Mesenchymal stem cell (in vitro differentiated cells and primary cell): ENCODE results near the gene CCDC160.
"Not testable (repeated sequence)": the region's sequence is repeated elsewhere in the genome, so short reads cannot be mapped to it uniquely, and the experiment has no call there.

Experiments
- DNase-seq: peaks from one replicate; pipeline ENCODE4 v3.0.0-alpha.2; 2013
- H2AFZ ChIP-seq: one replicate; pipeline ENCODE4 v1.6.1; 2013; ENCODE audit warnings: low read depth, mild to moderate bottlenecking, control low read depth, inconsistent platforms, low read length, moderate library complexity
- H2AK5ac ChIP-seq: 2 replicates; pipeline ENCODE4 v1.6.1; 2013; ENCODE audit warnings: low read length, moderate library complexity, mild to moderate bottlenecking, inconsistent platforms; ENCODE audit not compliant: severe bottlenecking
- H2BK120ac ChIP-seq: one replicate; pipeline ENCODE4 v1.6.1; 2013; ENCODE audit warnings: low read depth, mild to moderate bottlenecking, inconsistent platforms, low read length, moderate library complexity
- H2BK12ac ChIP-seq, 2 experiments: one replicate each; pipeline ENCODE4 v1.6.1; 2013; ENCODE audit warnings: inconsistent platforms in 2 of 2, low read length in 2 of 2, mild to moderate bottlenecking in 2 of 2, moderate library complexity in 2 of 2, control low read depth in 1 of 2
- H2BK15ac ChIP-seq: one replicate; pipeline ENCODE4 v1.6.1; 2013; ENCODE audit warnings: mild to moderate bottlenecking, low read depth, inconsistent platforms; ENCODE audit not compliant: poor library complexity, severe bottlenecking
- H2BK5ac ChIP-seq: 2 replicates; pipeline ENCODE4 v1.6.1; 2013; ENCODE audit warnings: low read depth, mild to moderate bottlenecking, low read length, control low read depth, inconsistent platforms; ENCODE audit not compliant: poor library complexity, severe bottlenecking
- H3K14ac ChIP-seq, 2 experiments: one replicate each; pipeline ENCODE4 v1.6.1; 2013; ENCODE audit warnings: inconsistent platforms in 2 of 2, low read length in 2 of 2, control low read depth in 1 of 2, mild to moderate bottlenecking in 1 of 2, moderate library complexity in 1 of 2
- H3K18ac ChIP-seq, 2 experiments: one replicate each; pipeline ENCODE4 v1.6.1; 2013; ENCODE audit warnings: inconsistent platforms in 2 of 2, low read length in 2 of 2, control low read depth in 1 of 2, low read depth in 1 of 2, mild to moderate bottlenecking in 1 of 2
- H3K23ac ChIP-seq, 2 experiments: one replicate each; pipeline ENCODE4 v1.6.1; 2013; ENCODE audit warnings: inconsistent platforms in 2 of 2, low read length in 2 of 2, mild to moderate bottlenecking in 2 of 2, moderate library complexity in 2 of 2, control low read depth in 1 of 2
- H3K27ac ChIP-seq: 2 replicates; pipeline ENCODE4 v1.5.1; 2013; ENCODE audit warnings: mild to moderate bottlenecking, moderate library complexity, low read length, control low read depth, inconsistent platforms; ENCODE audit not compliant: poor library complexity, severe bottlenecking
- H3K27me3 ChIP-seq, 2 experiments: 2 replicates each; pipeline versions ENCODE4 v1.6.1 to v1.7.0; 2013; ENCODE audit warnings: low read length in 2 of 2, mild to moderate bottlenecking in 2 of 2, moderate library complexity in 2 of 2, control low read depth in 1 of 2, inconsistent platforms in 1 of 2; ENCODE audit not compliant: control insufficient read depth in 1 of 2, insufficient read depth in 1 of 2
- H3K36me3 ChIP-seq, 2 experiments: 2 replicates each; pipeline versions ENCODE4 v1.6.1 to v1.7.0; 2013; ENCODE audit warnings: low read length in 2 of 2, control low read depth in 1 of 2, inconsistent platforms in 1 of 2, low read depth in 1 of 2, mild to moderate bottlenecking in 1 of 2; ENCODE audit not compliant: insufficient read depth in 2 of 2, control insufficient read depth in 1 of 2
- H3K4ac ChIP-seq, 2 experiments: one replicate each; pipeline ENCODE4 v1.6.1; 2013; ENCODE audit warnings: inconsistent platforms in 2 of 2, low read length in 2 of 2, mild to moderate bottlenecking in 2 of 2, moderate library complexity in 2 of 2, control low read depth in 1 of 2, low read depth in 1 of 2
- H3K4me1 ChIP-seq: 2 replicates; pipeline ENCODE4 v1.6.1; 2013; ENCODE audit warnings: low read depth, low read length, control low read depth; ENCODE audit not compliant: control insufficient read depth, insufficient read depth
- H3K4me2 ChIP-seq: 2 replicates; pipeline ENCODE4 v1.6.1; 2013; ENCODE audit warnings: low read length, mild to moderate bottlenecking, inconsistent platforms; ENCODE audit not compliant: poor library complexity, severe bottlenecking
- H3K4me3 ChIP-seq, 2 experiments: 2 replicates each; pipeline versions ENCODE4 v1.5.1 to v1.7.0; 2013; ENCODE audit warnings: low read length in 2 of 2, mild to moderate bottlenecking in 2 of 2, control low read depth in 1 of 2, low read depth in 1 of 2; ENCODE audit not compliant: insufficient read depth in 1 of 2
- H3K79me1 ChIP-seq: replicated peaks from 2 replicates; pipeline ENCODE4 v1.6.1; 2013; ENCODE audit warnings: mild to moderate bottlenecking, control low read depth, low read length, inconsistent platforms; ENCODE audit not compliant: poor library complexity, severe bottlenecking
- H3K9ac ChIP-seq: 2 replicates; pipeline ENCODE4 v1.7.0; 2013; ENCODE audit warnings: mild to moderate bottlenecking, low read length, moderate library complexity
- H3K9me3 ChIP-seq: 2 replicates; pipeline ENCODE4 v1.7.0; 2013; ENCODE audit warnings: mild to moderate bottlenecking, low read length; ENCODE audit not compliant: control insufficient read depth
- H4K8ac ChIP-seq: one replicate; pipeline ENCODE4 v1.6.1; 2013; ENCODE audit warnings: inconsistent platforms, mild to moderate bottlenecking, low read length, moderate library complexity
- H4K91ac ChIP-seq: one replicate; pipeline ENCODE4 v1.6.1; 2013; ENCODE audit warnings: mild to moderate bottlenecking, low read length, inconsistent platforms
- WGBS: methylation state at CpG from one replicate; pipeline ENCODE4 v1.1.7; 2013; ENCODE audit warnings: mixed read lengths; 5-methylcytosine and 5-hydroxymethylcytosine counted together

Gene CCDC160

GRCh38 chrX:134206221-134206620 is 30.8 kb upstream of the CCDC160 start:
- no peak overlapping the region for H3K4me3 ChIP-seq
- peaks cover 11% of the 10 kb centered on the region for H3K9me3 ChIP-seq
- H2BK15ac ChIP-seq: no peak overlapping the region
- H3K23ac ChIP-seq: no peak overlapping the region
- H3K4me1 ChIP-seq: no peaks in the 10 kb centered on the region
- no peak overlapping the region for H4K8ac ChIP-seq
- no peaks in the 10 kb centered on the region for H3K36me3 ChIP-seq
- no peak overlapping the region for H2BK12ac ChIP-seq
- no peak overlapping the region for H3K4me2 ChIP-seq
- no peaks in the 10 kb centered on the region for H3K27me3 ChIP-seq
- no peak overlapping the region for H3K14ac ChIP-seq
- no peak overlapping the region for H3K4ac ChIP-seq
- no peaks in the 10 kb centered on the region for H3K79me1 ChIP-seq
- no peak for DNase-seq
- H3K27ac ChIP-seq: no peak overlapping the region
- no peak overlapping the region for H2AFZ ChIP-seq
- no peak overlapping the region for H2BK5ac ChIP-seq
- H4K91ac ChIP-seq: no peak overlapping the region
- WGBS: 49% methylated on average over 3 of the region's 3 CpGs
- H3K9ac ChIP-seq: no peak overlapping the region
- H2AK5ac ChIP-seq: no peak overlapping the region
- H2BK120ac ChIP-seq: no peak overlapping the region
- no peak overlapping the region for H3K18ac ChIP-seq

- Histone ChIP-seq H2BK15ac (no peak overlapping the region), H4K8ac (no peak overlapping the region), H3K4me2 (no peak overlapping the region), H3K9ac (no peak overlapping the region), H3K27ac (no peak overlapping the region), H3K36me3 (no peaks in the 10 kb centered on the region), H3K4me1 (no peaks in the 10 kb centered on the region), H3K18ac (no peak overlapping the region), H3K9me3 (no peaks in the 10 kb centered on the region), H3K23ac (no peak overlapping the region), H4K91ac (no peak overlapping the region), H2AK5ac (no peak overlapping the region), H3K79me1 (no peaks in the 10 kb centered on the region), H3K4me3 (no peak overlapping the region), H3K14ac (no peak overlapping the region), H3K27me3 (no peaks in the 10 kb centered on the region), H2AFZ (no peak overlapping the region), H2BK12ac (no peak overlapping the region), H2BK120ac (no peak overlapping the region), H2BK5ac (no peak overlapping the region), H3K4ac (no peak overlapping the region)
- no peak for DNase-seq
Observed at GRCh38 chrX:134210465-134210864, 26.5 kb upstream of the CCDC160 start.

- H2BK120ac ChIP-seq: no peak overlapping the region
- H4K8ac ChIP-seq: no peak overlapping the region
- H3K27me3 ChIP-seq: peaks cover 0 to 6% of the 10 kb centered on the region in 2 experiments
- no peak overlapping the region for H2BK5ac ChIP-seq
- H2AK5ac ChIP-seq: no peak overlapping the region
- no peaks in the 10 kb centered on the region for H3K36me3 ChIP-seq
- no peak overlapping the region for H2BK15ac ChIP-seq
- no peak overlapping the region for H3K14ac ChIP-seq
- no peak overlapping the region for H3K23ac ChIP-seq
- no peak overlapping the region for H4K91ac ChIP-seq
- no peak overlapping the region for H3K9ac ChIP-seq
- no peaks in the 10 kb centered on the region for H3K9me3 ChIP-seq
- no peak overlapping the region for H3K4me3 ChIP-seq
- no peak overlapping the region for H3K4ac ChIP-seq
- no peaks in the 10 kb centered on the region for H3K79me1 ChIP-seq
- no peak for DNase-seq
- H3K4me2 ChIP-seq: no peak overlapping the region
- H2AFZ ChIP-seq: no peak overlapping the region
- H3K4me1 ChIP-seq: peaks cover 4% of the 10 kb centered on the region
- WGBS: 75% methylated on average over 2 of the region's 4 CpGs
- no peak overlapping the region for H3K18ac ChIP-seq
- H2BK12ac ChIP-seq: no peak overlapping the region
- no peak overlapping the region for H3K27ac ChIP-seq
Observed at GRCh38 chrX:134235236-134235635, 1.7 kb upstream of the CCDC160 start.

DNA sequence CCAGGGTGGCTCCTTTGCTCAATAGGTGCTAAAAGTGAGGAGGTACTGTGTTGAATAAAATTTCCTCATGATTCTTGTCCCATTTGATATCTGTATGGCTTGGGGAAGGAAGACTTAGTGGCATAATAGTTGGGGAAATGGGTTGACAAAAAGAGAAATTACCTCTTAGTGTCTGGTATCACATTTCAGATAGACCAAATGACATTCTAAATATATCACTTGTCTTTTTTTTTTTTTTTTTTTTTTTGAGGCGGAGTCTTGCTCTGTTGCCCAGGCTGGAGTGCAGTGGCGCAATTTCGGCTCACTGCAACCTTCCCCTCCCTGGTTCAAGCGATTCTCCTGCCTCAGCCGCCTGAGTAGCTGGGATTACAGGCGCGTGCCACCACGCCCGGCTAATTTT is 1.2 kb downstream of the CCDC160 start:
- not testable (repeated sequence) for H2AK5ac ChIP-seq, H3K9ac ChIP-seq, H4K91ac ChIP-seq, H3K36me3 ChIP-seq, H3K23ac ChIP-seq, H3K79me1 ChIP-seq, H2BK15ac ChIP-seq, H3K4me1 ChIP-seq, H3K9me3 ChIP-seq, H2BK120ac ChIP-seq, H3K14ac ChIP-seq, H2BK12ac ChIP-seq, H2AFZ ChIP-seq, DNase-seq, H3K4ac ChIP-seq, H3K18ac ChIP-seq, H3K4me3 ChIP-seq, H4K8ac ChIP-seq, H3K27ac ChIP-seq, H2BK5ac ChIP-seq
- Histone ChIP-seq H3K27me3 (peaks cover 0 to 12% of the 10 kb centered on the region in 2 experiments), H3K4me2 (peak overlapping the region; percentile 66)
- WGBS: no CpG with 5 or more reads among the region's 9 CpGs
